Right lobe of liver (tissue), 6 donors: Measurements from ENCODE around the gene RAB10. TPM values are rescaled to one million over a fixed set of nuclear protein-coding genes. Genes with fewer than 3 reads are reported as not detected.
"Not testable (repeated sequence)": the region's sequence is repeated elsewhere in the genome, so short reads cannot be mapped to it uniquely, and the experiment has no call there.

Experiments used
- ATAC-seq, 4 donors: fragments of 200-7000 bp; cut with Tn5 transposase; one replicate each; pipeline ENCODE4 v1.9.1; 2020; ENCODE audit warnings: mild to moderate bottlenecking in 4 of 4, moderate library complexity in 4 of 4
- DNase-seq, 3 donors: peaks; one replicate each; pipeline ENCODE4 v3.0.0-alpha.2; 2020
- H3K27ac ChIP-seq, 3 donors: fragments of 200-600 bp; one replicate each; pipeline ENCODE4 v1.8.0; 2022
- H3K27me3 ChIP-seq, 2 donors: fragments of 200-600 bp; one replicate each; pipeline ENCODE4 v1.8.0; 2022
- H3K36me3 ChIP-seq, 4 donors: fragments of 200-600 bp; sonication (generic) in 1 of 4; one replicate each; pipeline versions ENCODE4 v1.5.1 to v1.8.0; 2017 to 2022; ENCODE audit warnings: control low read depth in 1 of 4
- H3K4me1 ChIP-seq, 4 donors: fragments of 200-600 bp; sonication (generic) in 1 of 4; one replicate each; pipeline versions ENCODE4 v1.5.1 to v1.8.0; 2017 to 2022; ENCODE audit warnings: control low read depth in 1 of 4
- H3K4me3 ChIP-seq, 3 donors: fragments of 200-600 bp; one replicate each; pipeline ENCODE4 v1.8.0; 2022
- H3K9me3 ChIP-seq, 4 donors: fragments of 200-600 bp; sonication (generic) in 1 of 4; one replicate each; pipeline versions ENCODE4 v1.5.1 to v1.8.0; 2017 to 2022; ENCODE audit warnings: control low read depth in 1 of 4
- CTCF ChIP-seq, 4 donors: fragments of 200-600 bp in 3 of 4; fragments of 450-650 bp in 1 of 4; IDR thresholded peaks; one replicate each; pipeline versions ENCODE4 v1.5.1 to v1.8.0; 2016 to 2022; ENCODE audit warnings: antibody characterized with exemption in 4 of 4, mild to moderate bottlenecking in 2 of 4
- POLR2A ChIP-seq: fragments of 450-650 bp; IDR thresholded peaks from one replicate; pipeline ENCODE4 v1.6.1; 2017; ENCODE audit warnings: antibody characterized with exemption, mild to moderate bottlenecking
- WGBS: methylation state at CpG from one replicate; pipeline ENCODE4 v1.1.6; 2018; ENCODE audit warnings: low coverage, low lambda C conversion rate; ENCODE audit not compliant: insufficient coverage; ENCODE audit errors: missing lambda C conversion rate; 5-methylcytosine and 5-hydroxymethylcytosine counted together
- intact Hi-C, 2 donors: fragments of 100-400 bp; cut with DNase I; formaldehyde crosslinking; loops; one replicate each; pipeline versions ENCODE4 v1.11.2 to v1.14.1; 2022
- total RNA-seq, 6 experiments: library from RNA; depleted of rRNA in 2 of 6; stranded (reverse); fragments of >200 nt in 2 of 6; fragmentation: NEBNext Ultra II Directional in 3 of 6; extraction: Animal tissue kit (Norgen Biotek cat#: 25700) in 3 of 6; gene quantifications; one replicate each; pipeline versions ENCODE4 v1.1.0 to v1.2.4, GENCODE V29; 2016 to 2023
- donor health status: DM: no; HTN: yes; CAD: no.
- donor health status: DM: no; HTN: no; CAD: no.
- donor health status: DM: no; HTN: no; CAD: no.
- donor health status: DM: no; HTN: yes; CAD: no.
- donor health status: DM: no; HTN: yes; CAD: no.

RAB10 gene
- total RNA-seq, 6 experiments from 2014 or later, result 41.6 to 95.1 (median 70.6) TPM

GRCh38 chr2:26095758-26096157 is 61.9 kb downstream of the RAB10 start:
- intact Hi-C loops, result no loop called here
- no peaks in the 10 kb centered on the region for H3K9me3 ChIP-seq
- H3K36me3 ChIP-seq, result no peaks in the 10 kb centered on the region
- 100% methylated on average over 3 of the region's 5 CpGs for WGBS
- no peaks in the 10 kb centered on the region for H3K4me1 ChIP-seq
- DNase-seq (no peak), ATAC-seq (no peak)
- no peaks in the 10 kb centered on the region for H3K27me3 ChIP-seq
- TF ChIP-seq POLR2A (no peak), CTCF (IDR thresholded peaks at IDR 0.05) (no peak)
- H3K4me3 ChIP-seq, result no peak overlapping the region
- no peak overlapping the region for H3K27ac ChIP-seq

GRCh38 chr2:26099933-26100332 is 66.0 kb downstream of the RAB10 start:
- intact Hi-C loops, result no loop called here
- Histone ChIP-seq H3K27ac (no peak overlapping the region), H3K4me3 (no peak overlapping the region), H3K4me1 (no peaks in the 10 kb centered on the region), H3K9me3 (no peaks in the 10 kb centered on the region), H3K36me3 (no peaks in the 10 kb centered on the region), H3K27me3 (no peaks in the 10 kb centered on the region)
- 38% methylated on average over 1 of the region's 1 CpG for WGBS
- peak in 1 of 4 donors; percentile 28 for ATAC-seq
- TF ChIP-seq POLR2A, result no peak
- no peak for TF ChIP-seq CTCF (IDR thresholded peaks at IDR 0.05)
- DNase-seq, result no peak

- no peak for DNase-seq
- intact Hi-C loops, result no loop called here
- Histone ChIP-seq H3K36me3 (no peaks in the 10 kb centered on the region), H3K27ac (no peak overlapping the region), H3K27me3 (no peaks in the 10 kb centered on the region), H3K4me3 (no peak overlapping the region), H3K4me1 (no peaks in the 10 kb centered on the region), H3K9me3 (no peaks in the 10 kb centered on the region)
- 58% methylated on average over 1 of the region's 1 CpG for WGBS
- ATAC-seq, result no peak
- TF ChIP-seq POLR2A (no peak), CTCF (IDR thresholded peaks at IDR 0.05) (no peak)
These were observed 66.5 kb downstream of the RAB10 start for GRCh38 chr2:26100384-26100783.

- DNase-seq (no peak), ATAC-seq (no peak)
- 96% methylated on average over 4 of the region's 4 CpGs for WGBS
- intact Hi-C loops, result no loop called here
- H3K4me1 ChIP-seq, result peaks cover 0 to 6% (median 0%) of the 10 kb centered on the region in 4 donors
- no peaks in the 10 kb centered on the region for H3K27me3 ChIP-seq
- TF ChIP-seq CTCF (IDR thresholded peaks at IDR 0.05), result no peak
- no peak for TF ChIP-seq POLR2A
- H3K27ac ChIP-seq, result no peak overlapping the region
- no peaks in the 10 kb centered on the region for H3K36me3 ChIP-seq
- H3K9me3 ChIP-seq, result no peaks in the 10 kb centered on the region
- H3K4me3 ChIP-seq, result no peak overlapping the region
These were observed 69.9 kb downstream of the RAB10 start for GRCh38 chr2:26103752-26104151.

GRCh38 chr2:26108701-26109100 is 74.8 kb downstream of the RAB10 start:
- H3K9me3 ChIP-seq, H3K4me1 ChIP-seq, H3K27ac ChIP-seq, H3K4me3 ChIP-seq, DNase-seq, intact Hi-C loops, H3K27me3 ChIP-seq: not testable (repeated sequence)
- peaks cover 0 to 12% (median 4%) of the 10 kb centered on the region in 4 donors for H3K36me3 ChIP-seq
- peak in 1 of 4 donors; percentile 22 for ATAC-seq
- WGBS, result 90% methylated on average over 5 of the region's 6 CpGs
